ENCODE measurements around the gene TCP1. TPM values are rescaled to one million over a fixed set of nuclear protein-coding genes. Genes with fewer than 3 reads are reported as not detected.

The TCP1 gene
- total and polyA plus RNA-seq, 9 of the 15 experiments (the other 6 are each of a cell fraction or from before 2014, with no cell fraction given): 331 to 801 (median 645) TPM

DNA sequence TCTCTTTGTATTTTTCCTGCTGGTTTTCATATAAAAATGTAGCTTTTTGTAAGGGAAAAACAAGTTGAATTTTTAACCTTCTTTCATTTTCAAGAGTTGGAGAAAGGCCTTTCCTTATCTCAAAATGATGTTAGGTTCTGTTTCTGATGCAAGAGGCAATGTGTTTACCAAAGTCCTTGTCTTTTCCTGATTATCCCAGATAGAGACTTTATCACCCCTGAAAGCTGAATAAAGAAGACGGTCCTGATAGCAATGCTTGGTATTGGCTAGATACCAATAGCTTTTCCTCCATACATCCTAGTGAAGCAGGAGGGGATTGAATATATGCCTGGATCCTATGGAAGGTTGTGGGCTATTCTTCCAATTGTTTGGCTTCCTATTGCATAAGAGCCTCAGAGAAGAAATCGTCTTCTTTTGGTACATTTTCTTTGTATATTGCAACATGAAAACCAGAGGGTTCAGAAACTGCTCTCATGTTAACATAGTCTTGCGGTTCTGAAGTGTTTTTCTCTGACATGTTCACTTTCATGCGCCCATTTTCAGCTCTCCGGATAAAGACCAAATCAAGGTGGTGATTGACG is 16.1 kb upstream of the TCP1 start (continued):
- TF ChIP-seq, protein P1, sequence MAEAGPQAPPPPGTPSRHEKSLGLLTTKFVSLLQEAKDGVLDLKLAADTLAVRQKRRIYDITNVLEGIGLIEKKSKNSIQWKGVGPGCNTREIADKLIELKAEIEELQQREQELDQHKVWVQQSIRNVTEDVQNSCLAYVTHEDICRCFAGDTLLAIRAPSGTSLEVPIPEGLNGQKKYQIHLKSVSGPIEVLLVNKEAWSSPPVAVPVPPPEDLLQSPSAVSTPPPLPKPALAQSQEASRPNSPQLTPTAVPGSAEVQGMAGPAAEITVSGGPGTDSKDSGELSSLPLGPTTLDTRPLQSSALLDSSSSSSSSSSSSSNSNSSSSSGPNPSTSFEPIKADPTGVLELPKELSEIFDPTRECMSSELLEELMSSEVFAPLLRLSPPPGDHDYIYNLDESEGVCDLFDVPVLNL (CRISPR knock-in tag; IDR thresholded peaks at IDR 0.05; ENCODE audit: low read depth): no peak
- TF ChIP-seq, protein P2, sequence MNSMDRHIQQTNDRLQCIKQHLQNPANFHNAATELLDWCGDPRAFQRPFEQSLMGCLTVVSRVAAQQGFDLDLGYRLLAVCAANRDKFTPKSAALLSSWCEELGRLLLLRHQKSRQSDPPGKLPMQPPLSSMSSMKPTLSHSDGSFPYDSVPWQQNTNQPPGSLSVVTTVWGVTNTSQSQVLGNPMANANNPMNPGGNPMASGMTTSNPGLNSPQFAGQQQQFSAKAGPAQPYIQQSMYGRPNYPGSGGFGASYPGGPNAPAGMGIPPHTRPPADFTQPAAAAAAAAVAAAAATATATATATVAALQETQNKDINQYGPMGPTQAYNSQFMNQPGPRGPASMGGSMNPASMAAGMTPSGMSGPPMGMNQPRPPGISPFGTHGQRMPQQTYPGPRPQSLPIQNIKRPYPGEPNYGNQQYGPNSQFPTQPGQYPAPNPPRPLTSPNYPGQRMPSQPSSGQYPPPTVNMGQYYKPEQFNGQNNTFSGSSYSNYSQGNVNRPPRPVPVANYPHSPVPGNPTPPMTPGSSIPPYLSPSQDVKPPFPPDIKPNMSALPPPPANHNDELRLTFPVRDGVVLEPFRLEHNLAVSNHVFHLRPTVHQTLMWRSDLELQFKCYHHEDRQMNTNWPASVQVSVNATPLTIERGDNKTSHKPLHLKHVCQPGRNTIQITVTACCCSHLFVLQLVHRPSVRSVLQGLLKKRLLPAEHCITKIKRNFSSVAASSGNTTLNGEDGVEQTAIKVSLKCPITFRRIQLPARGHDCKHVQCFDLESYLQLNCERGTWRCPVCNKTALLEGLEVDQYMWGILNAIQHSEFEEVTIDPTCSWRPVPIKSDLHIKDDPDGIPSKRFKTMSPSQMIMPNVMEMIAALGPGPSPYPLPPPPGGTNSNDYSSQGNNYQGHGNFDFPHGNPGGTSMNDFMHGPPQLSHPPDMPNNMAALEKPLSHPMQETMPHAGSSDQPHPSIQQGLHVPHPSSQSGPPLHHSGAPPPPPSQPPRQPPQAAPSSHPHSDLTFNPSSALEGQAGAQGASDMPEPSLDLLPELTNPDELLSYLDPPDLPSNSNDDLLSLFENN (IDR thresholded peaks at IDR 0.05; ENCODE audit: low read depth in 2 of 2, low read length in 2 of 2): no peak
- TF ChIP-seq ZNF217 (CRISPR knock-in tag; IDR thresholded peaks at IDR 0.05): no peak
- no peak for TF ChIP-seq XRCC5 (IDR thresholded peaks at IDR 0.05; ENCODE audit: low read depth, low read length)
- TF ChIP-seq BACH1 (tag; IDR thresholded peaks at IDR 0.05): peak; percentile 56; the same call in 1 of the 2 replicates
- no peak for TF ChIP-seq NR3C1 (CRISPR knock-in tag; IDR thresholded peaks at IDR 0.05)
- no peak for TF ChIP-seq ETV5 (CRISPR knock-in tag; IDR thresholded peaks at IDR 0.05; ENCODE audit: low read depth)
- TF ChIP-seq, protein P3, sequence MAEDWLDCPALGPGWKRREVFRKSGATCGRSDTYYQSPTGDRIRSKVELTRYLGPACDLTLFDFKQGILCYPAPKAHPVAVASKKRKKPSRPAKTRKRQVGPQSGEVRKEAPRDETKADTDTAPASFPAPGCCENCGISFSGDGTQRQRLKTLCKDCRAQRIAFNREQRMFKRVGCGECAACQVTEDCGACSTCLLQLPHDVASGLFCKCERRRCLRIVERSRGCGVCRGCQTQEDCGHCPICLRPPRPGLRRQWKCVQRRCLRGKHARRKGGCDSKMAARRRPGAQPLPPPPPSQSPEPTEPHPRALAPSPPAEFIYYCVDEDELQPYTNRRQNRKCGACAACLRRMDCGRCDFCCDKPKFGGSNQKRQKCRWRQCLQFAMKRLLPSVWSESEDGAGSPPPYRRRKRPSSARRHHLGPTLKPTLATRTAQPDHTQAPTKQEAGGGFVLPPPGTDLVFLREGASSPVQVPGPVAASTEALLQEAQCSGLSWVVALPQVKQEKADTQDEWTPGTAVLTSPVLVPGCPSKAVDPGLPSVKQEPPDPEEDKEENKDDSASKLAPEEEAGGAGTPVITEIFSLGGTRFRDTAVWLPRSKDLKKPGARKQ (CRISPR knock-in tag; IDR thresholded peaks at IDR 0.05): no peak
- TF ChIP-seq MCM5 (IDR thresholded peaks at IDR 0.05; ENCODE audit: low read depth): no peak
- no peak for TF ChIP-seq SIN3B (IDR thresholded peaks at IDR 0.05; ENCODE audit: low read depth)
- no peak for TF ChIP-seq HNRNPLL (IDR thresholded peaks at IDR 0.05; ENCODE audit: low read depth, low read length, poor library complexity, severe bottlenecking)
- TF ChIP-seq SRSF9 (IDR thresholded peaks at IDR 0.05; ENCODE audit: borderline replicate concordance, low read depth, low read length): no peak
- no peak for TF ChIP-seq DNMT1 (IDR thresholded peaks at IDR 0.05)
- TF ChIP-seq, protein P4, sequence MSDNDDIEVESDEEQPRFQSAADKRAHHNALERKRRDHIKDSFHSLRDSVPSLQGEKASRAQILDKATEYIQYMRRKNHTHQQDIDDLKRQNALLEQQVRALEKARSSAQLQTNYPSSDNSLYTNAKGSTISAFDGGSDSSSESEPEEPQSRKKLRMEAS (CRISPR knock-in tag; IDR thresholded peaks at IDR 0.05): no peak
- TF ChIP-seq ZNF311 (CRISPR knock-in tag; IDR thresholded peaks at IDR 0.05): no peak
- no peak for TF ChIP-seq ESRRA (IDR thresholded peaks at IDR 0.05; ENCODE audit: borderline replicate concordance, low read depth)
- TF ChIP-seq DIDO1 (tag; IDR thresholded peaks at IDR 0.05; ENCODE audit: low read depth): no peak
- no peak for TF ChIP-seq MYBL2 (IDR thresholded peaks at IDR 0.05; ENCODE audit: low read depth)
- no peak for TF ChIP-seq MYBL2 (CRISPR knock-in tag; IDR thresholded peaks at IDR 0.05; ENCODE audit: borderline replicate concordance)
- no peak for TF ChIP-seq SRSF3 (IDR thresholded peaks at IDR 0.05; ENCODE audit: insufficient read depth, low read length)
- no peak for TF ChIP-seq ZNF668 (CRISPR knock-in tag; IDR thresholded peaks at IDR 0.05)
- no peak for TF ChIP-seq IRF2 (CRISPR knock-in tag; IDR thresholded peaks at IDR 0.05)

All from K562 (cell line).